ENCODE measurements around the gene SBNO1.

The SBNO1 gene

DNA sequence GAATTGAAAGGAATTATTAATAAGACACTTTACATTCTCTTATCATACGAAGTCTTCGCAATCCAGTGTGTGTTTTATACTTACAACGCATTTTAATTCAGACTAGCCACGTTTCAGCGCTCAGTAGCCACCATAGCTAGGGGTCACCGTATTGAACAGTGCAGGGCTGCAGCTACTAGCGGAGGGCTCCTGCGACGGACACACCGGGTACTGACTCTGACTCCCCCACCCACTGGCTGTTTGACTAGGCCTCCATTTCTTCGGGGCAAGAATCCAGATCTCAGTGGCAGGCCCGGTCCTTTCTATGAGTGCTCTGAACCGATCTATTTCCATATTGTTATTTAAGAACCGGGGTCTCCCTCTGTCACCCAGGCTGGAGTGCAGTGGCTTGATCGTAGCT, 91.5 kb downstream of the SBNO1 start:
- DNase-seq, result no peak
- H3K36me3 Mint-ChIP-seq (ENCODE audit: low read depth), result no peaks in the 10 kb centered on the region
- H3K4me1 Mint-ChIP-seq, result peaks cover 33% of the 10 kb centered on the region
- peaks cover 4% of the 10 kb centered on the region for H3K27me3 Mint-ChIP-seq (ENCODE audit: low read depth, poor library complexity)
- peak overlapping the region; percentile 86 for H3K4me3 Mint-ChIP-seq
- no peaks in the 10 kb centered on the region for H3K9me3 Mint-ChIP-seq
- peak overlapping the region; percentile 52 for H3K27ac Mint-ChIP-seq
- TF ChIP-seq, protein P1, sequence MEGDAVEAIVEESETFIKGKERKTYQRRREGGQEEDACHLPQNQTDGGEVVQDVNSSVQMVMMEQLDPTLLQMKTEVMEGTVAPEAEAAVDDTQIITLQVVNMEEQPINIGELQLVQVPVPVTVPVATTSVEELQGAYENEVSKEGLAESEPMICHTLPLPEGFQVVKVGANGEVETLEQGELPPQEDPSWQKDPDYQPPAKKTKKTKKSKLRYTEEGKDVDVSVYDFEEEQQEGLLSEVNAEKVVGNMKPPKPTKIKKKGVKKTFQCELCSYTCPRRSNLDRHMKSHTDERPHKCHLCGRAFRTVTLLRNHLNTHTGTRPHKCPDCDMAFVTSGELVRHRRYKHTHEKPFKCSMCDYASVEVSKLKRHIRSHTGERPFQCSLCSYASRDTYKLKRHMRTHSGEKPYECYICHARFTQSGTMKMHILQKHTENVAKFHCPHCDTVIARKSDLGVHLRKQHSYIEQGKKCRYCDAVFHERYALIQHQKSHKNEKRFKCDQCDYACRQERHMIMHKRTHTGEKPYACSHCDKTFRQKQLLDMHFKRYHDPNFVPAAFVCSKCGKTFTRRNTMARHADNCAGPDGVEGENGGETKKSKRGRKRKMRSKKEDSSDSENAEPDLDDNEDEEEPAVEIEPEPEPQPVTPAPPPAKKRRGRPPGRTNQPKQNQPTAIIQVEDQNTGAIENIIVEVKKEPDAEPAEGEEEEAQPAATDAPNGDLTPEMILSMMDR (IDR thresholded peaks at IDR 0.05), result no peak

DNA sequence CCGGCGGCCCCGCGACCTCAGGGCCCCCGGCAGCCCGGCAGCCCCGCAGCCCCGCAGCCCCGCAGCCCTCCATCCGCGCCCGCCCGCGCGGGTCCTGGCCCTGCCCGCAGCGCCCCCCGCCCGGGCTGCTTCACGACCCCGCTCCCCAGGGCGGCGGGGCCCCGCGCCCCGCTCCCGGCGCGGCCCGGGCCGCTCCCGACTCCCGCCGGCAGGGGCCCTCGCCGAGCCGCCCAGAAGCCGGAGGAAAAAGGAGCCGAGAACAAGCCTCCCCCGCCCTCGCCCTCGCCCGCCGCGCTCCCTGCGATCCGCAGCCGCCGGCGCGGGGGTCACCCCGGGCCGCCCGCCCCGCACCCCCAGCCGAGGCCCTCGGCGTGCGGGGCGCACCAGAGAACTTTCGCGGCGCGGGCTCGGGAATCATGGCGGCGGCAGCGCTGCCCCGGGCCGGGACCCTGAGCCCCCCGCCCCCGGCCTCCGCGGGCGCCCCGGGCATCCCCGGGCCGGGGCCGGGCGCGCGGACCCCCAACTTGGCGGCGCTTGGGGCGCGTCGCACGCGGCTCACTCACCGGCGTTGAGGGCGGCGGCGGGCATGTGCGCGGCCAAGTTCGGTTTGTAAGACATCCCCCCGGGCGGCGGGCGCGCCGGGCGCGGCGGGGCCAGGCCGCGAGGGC, 93.5 kb downstream of the SBNO1 start:
- Mint-ChIP-seq H3K27me3 (ENCODE audit: low read depth, poor library complexity) (peaks cover 4% of the 10 kb centered on the region), H3K9me3 (no peaks in the 10 kb centered on the region), H3K4me3 (no peak overlapping the region), H3K4me1 (peaks cover 46% of the 10 kb centered on the region), H3K36me3 (ENCODE audit: low read depth) (peaks cover 9% of the 10 kb centered on the region), H3K27ac (no peak overlapping the region)
- DNase-seq, result peak; percentile 84
- TF ChIP-seq, protein P1 (IDR thresholded peaks at IDR 0.05), result no peak

DNA sequence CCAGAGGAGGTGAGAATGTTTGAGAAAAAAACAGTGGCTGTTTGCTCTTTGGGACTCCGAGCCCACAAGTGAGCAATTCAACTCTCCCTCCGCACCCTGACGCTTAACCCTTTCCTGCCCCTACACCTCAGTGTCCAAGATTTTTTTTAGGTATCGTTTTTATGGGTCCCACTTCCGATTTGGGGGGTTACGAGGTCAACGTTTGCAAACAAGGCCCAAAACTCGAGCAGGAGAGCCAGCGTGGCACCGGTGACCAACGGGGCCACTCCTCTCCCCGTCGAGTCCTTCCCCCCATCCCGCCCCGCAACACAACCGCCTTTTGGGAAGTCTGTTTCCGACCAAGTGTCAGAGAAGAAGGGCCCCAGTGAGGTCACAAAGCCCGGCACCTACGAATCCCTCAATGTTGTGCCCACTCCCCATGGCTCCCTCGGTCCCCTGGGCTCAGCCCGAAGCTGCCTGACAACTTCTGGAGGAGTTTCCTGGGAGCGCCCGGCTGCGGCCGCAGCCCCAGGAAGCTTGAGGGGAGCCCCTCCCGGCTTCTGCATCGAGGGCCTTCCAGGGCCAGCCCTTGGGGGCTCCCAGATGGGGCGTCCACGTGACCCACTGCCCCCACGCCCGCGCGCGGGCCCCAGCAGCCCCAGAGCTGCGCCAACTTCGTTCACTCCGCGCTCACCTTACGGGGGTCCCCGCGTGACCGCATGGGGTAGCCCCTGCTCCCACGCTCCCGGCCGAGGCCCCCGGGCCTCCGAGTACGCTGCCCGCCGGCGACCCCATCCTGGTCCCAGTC, 94.2 kb downstream of the SBNO1 start:
- Mint-ChIP-seq H3K36me3 (ENCODE audit: low read depth) (peaks cover 14% of the 10 kb centered on the region), H3K4me3 (peak overlapping the region; percentile 91), H3K27ac (peak overlapping the region; percentile 96), H3K27me3 (ENCODE audit: low read depth, poor library complexity) (peaks cover 4% of the 10 kb centered on the region), H3K4me1 (peaks cover 46% of the 10 kb centered on the region), H3K9me3 (no peaks in the 10 kb centered on the region)
- TF ChIP-seq, protein P1 (IDR thresholded peaks at IDR 0.05), result no peak
- DNase-seq, result peak; percentile 28

DNA sequence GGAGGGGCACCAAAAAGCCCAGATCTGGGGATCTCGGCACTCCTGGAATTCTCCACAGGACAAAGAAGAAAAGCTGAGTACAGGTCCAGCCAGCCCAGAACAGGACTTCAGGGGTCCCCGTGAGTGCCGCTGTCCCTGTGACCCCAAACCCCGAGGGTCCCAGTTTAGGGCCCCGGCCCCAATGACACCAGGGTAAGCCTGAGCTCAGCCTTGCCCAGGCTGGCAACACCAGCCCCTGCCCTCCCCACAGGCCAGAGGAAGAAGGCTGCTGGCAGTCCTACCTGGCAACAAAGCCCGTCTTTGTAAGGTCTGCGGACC, 94.8 kb downstream of the SBNO1 start:
- Mint-ChIP-seq H3K36me3 (ENCODE audit: low read depth) (peaks cover 19% of the 10 kb centered on the region), H3K27me3 (ENCODE audit: low read depth, poor library complexity) (peaks cover 4% of the 10 kb centered on the region), H3K4me1 (peaks cover 49% of the 10 kb centered on the region), H3K27ac (peak overlapping the region; percentile 96), H3K4me3 (peak overlapping the region; percentile 91), H3K9me3 (no peaks in the 10 kb centered on the region)
- DNase-seq, result no peak
- TF ChIP-seq, protein P1 (IDR thresholded peaks at IDR 0.05), result no peak

DNA sequence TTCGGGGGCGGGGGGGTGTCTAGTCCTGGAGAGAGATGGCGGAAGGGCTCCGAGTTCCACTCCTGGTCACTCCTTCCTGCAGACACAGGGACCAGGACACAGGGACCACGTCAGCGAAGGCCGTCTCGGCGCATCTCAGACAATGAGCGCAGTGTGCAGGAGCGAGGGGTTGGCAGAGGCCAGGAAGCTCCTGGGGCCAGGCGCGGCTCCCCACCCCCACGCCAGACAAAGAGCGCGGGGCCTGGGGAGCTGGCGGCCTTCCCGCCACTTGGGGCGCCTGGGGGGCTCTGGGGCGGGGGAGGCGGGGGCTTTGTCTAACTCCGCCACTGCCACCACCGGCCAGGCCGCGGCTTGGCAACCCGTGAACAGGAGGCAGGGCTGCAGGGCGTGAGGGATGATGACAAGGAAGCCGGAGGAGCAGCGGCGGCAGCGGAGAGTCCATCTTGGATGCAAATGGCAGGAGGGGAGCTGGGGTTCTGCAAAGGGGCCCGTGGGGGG, 95.2 kb downstream of the SBNO1 start:
- Mint-ChIP-seq H3K27me3 (ENCODE audit: low read depth, poor library complexity) (peaks cover 4% of the 10 kb centered on the region), H3K36me3 (ENCODE audit: low read depth) (peaks cover 23% of the 10 kb centered on the region), H3K4me1 (peaks cover 53% of the 10 kb centered on the region), H3K9me3 (no peaks in the 10 kb centered on the region), H3K27ac (peak overlapping the region; percentile 96), H3K4me3 (peak overlapping the region; percentile 91)
- TF ChIP-seq, protein P1 (IDR thresholded peaks at IDR 0.05), result no peak
- peak; percentile 80 for DNase-seq
